ENCODE data around the gene ABLIM1.

DNA sequence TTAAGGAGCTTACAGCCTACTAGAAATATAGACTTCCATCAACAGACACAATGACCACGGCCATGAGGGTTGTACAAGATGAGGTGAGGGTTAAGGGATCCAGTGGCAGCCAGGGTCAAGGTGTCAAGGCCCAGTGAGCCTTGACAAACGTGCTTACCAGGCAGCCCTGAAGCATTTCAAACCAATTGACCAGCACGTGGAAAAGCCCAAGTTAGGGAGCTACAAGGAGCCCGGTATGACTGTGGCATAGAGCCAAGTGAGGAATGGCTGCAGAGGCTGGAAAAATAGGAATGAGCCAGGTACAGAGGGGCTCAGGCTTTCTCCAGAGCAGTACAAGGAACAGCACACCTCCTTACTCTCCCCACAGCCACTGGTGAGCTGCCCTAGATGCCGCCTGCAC lies 266.5 kb downstream of the ABLIM1 start:
- TF ChIP-seq CTCF (IDR thresholded peaks at IDR 0.05) (no peak), POLR2A (IDR thresholded peaks at IDR 0.05) (no peak), EP300 (IDR thresholded peaks at IDR 0.05) (no peak)
